H1 (cell line): ENCODE results near the gene CACNA1B.

Source experiments
- CHD2 ChIP-seq: IDR thresholded peaks from 2 replicates; pipeline ENCODE4 v1.6.1; 2012; ENCODE audit warnings: low read length, improper control_type of control experiment
- EGR1 ChIP-seq: IDR thresholded peaks from 2 replicates; pipeline ENCODE4 v1.6.1; 2011; ENCODE audit warnings: low read depth, low read length, borderline replicate concordance
- GTF2F1 ChIP-seq: IDR thresholded peaks from 2 replicates; pipeline ENCODE4 v1.6.1; 2012; ENCODE audit warnings: low read depth, low read length, improper control_type of control experiment, borderline replicate concordance
- JUN ChIP-seq: IDR thresholded peaks from 2 replicates; pipeline ENCODE4 v1.6.1; 2011; ENCODE audit warnings: low read depth, mild to moderate bottlenecking, improper control_type of control experiment, low read length
- PHF8 ChIP-seq: fragments of 200-600 bp; sonication (generic); conservative IDR thresholded peaks from 2 replicates; pipeline ENCODE4 v1.7.1; 2012; ENCODE audit warnings: low read depth, mild to moderate bottlenecking, inconsistent platforms, low read length, moderate library complexity
- POLR2A ChIP-seq, 2 experiments: IDR thresholded peaks; 1 replicate in 1 of 2; 2 replicates in 1 of 2; pipeline ENCODE4 v1.6.1; 2011; ENCODE audit warnings: low read depth in 2 of 2, low read length in 2 of 2, mild to moderate bottlenecking in 2 of 2; ENCODE audit errors: control extremely low read depth in 1 of 2
- RAD21 ChIP-seq, 2 experiments: IDR thresholded peaks in 1 of 2; conservative IDR thresholded peaks in 1 of 2; 2 replicates each; pipeline ENCODE4 v1.6.1; 2011; ENCODE audit warnings: low read depth in 2 of 2, low read length in 2 of 2, improper control_type of control experiment in 1 of 2, inconsistent platforms in 1 of 2, mild to moderate bottlenecking in 1 of 2, moderate library complexity in 1 of 2
- RBBP5 ChIP-seq: IDR thresholded peaks from 2 replicates; pipeline ENCODE4 v1.7.1; 2012; ENCODE audit warnings: low read depth, mild to moderate bottlenecking, inconsistent platforms, low read length, moderate library complexity, borderline replicate concordance
- SP1 ChIP-seq: IDR thresholded peaks from 2 replicates; pipeline ENCODE4 v1.6.1; 2011; ENCODE audit warnings: low read depth, low read length
- TCF12 ChIP-seq: IDR thresholded peaks from 2 replicates; pipeline ENCODE4 v1.6.1; 2011; ENCODE audit warnings: low read depth, mild to moderate bottlenecking, low read length
- YY1 ChIP-seq: IDR thresholded peaks from 2 replicates; pipeline ENCODE4 v1.6.1; 2011; ENCODE audit warnings: low read depth, mild to moderate bottlenecking, low read length
- TF ChIP-seq, protein P1 (sequence below), 3 experiments: IDR thresholded peaks; 1 replicate in 2 of 3; 2 replicates in 1 of 3; pipeline versions ENCODE4 v1.5.1 to v1.6.1; 2011; ENCODE audit warnings: low read length in 3 of 3, mild to moderate bottlenecking in 3 of 3, inconsistent platforms in 2 of 3, low read depth in 1 of 3, moderate library complexity in 1 of 3; ENCODE audit not compliant: insufficient read depth in 1 of 3; ENCODE audit errors: control extremely low read depth in 1 of 3

DNA sequence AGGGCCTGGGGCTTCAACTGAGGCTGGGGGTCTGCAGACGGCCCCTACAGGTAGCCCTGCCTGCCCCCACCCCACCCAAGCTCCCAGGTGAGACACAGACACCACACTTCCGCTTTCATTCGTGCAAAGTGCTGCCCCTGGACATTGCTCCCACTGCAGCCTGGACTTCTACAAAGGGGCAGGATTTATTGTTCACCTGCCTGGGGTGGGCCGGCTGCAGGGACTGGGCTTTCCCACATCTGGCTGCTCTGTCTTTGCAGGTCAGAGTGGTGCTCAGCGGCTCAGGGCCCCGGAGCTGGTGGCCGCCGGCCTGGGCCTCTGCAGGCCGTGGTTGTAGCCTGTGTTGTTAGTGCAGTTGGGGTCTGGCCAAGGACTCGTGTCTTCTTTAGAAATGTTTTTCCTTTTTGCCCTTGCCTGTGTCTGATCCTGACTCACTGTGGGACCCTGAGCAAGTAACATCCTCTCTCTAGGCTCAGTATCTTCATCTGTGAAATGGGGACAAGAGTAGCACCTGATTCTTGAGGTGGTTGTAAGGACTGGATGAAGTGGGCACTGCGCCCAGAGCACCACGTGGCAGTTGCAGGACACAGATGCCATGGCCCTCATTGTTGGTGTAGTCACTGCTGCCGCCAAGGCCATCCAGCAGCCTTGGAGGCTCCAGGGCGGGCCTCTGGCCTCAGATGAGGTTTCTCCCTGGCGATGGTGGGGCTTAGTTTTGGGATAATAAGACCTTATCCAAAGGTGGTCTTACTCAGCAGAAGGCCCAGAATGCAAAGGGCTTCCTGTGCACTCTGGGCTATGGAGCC lies 143.9 kb downstream of the CACNA1B start:
- no peak for TF ChIP-seq RBBP5
- TF ChIP-seq, protein P1, sequence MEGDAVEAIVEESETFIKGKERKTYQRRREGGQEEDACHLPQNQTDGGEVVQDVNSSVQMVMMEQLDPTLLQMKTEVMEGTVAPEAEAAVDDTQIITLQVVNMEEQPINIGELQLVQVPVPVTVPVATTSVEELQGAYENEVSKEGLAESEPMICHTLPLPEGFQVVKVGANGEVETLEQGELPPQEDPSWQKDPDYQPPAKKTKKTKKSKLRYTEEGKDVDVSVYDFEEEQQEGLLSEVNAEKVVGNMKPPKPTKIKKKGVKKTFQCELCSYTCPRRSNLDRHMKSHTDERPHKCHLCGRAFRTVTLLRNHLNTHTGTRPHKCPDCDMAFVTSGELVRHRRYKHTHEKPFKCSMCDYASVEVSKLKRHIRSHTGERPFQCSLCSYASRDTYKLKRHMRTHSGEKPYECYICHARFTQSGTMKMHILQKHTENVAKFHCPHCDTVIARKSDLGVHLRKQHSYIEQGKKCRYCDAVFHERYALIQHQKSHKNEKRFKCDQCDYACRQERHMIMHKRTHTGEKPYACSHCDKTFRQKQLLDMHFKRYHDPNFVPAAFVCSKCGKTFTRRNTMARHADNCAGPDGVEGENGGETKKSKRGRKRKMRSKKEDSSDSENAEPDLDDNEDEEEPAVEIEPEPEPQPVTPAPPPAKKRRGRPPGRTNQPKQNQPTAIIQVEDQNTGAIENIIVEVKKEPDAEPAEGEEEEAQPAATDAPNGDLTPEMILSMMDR (IDR thresholded peaks at IDR 0.05; ENCODE audit: control extremely low read depth in 1 of 3, insufficient read depth in 1 of 3, low read depth in 1 of 3, low read length in 3 of 3) = no peak
- no peak for TF ChIP-seq CHD2
- no peak for TF ChIP-seq POLR2A (IDR thresholded peaks at IDR 0.05; ENCODE audit: control extremely low read depth in 1 of 2, low read depth in 2 of 2, low read length in 2 of 2)
- TF ChIP-seq SP1 = no peak
- TF ChIP-seq EGR1 = no peak
- TF ChIP-seq PHF8 = no peak
- TF ChIP-seq GTF2F1 = no peak
- no peak for TF ChIP-seq RAD21 (IDR thresholded peaks at IDR 0.05 in 1 of 2, conservative IDR thresholded peaks at IDR 0.05 in 1 of 2; ENCODE audit: low read depth in 2 of 2, low read length in 2 of 2)
- no peak for TF ChIP-seq TCF12
- no peak for TF ChIP-seq JUN
- TF ChIP-seq YY1 = no peak
